Measurements from ENCODE around the gene TERB1.

GRCh38 chr16:66786551-66786950 lies 14.8 kb downstream of the TERB1 start:
- TF ChIP-seq EZH2 (IDR thresholded peaks at IDR 0.05; ENCODE audit: insufficient read depth, poor library complexity, severe bottlenecking) (no peak), EZH2phosphoT487 (IDR thresholded peaks at IDR 0.05; ENCODE audit: insufficient read depth, low read depth) (no peak)

Data from GM23248 (cell line).